MM.1S (cell line): ENCODE data around the gene FOXA3.

Experiments
- DNase-seq: peaks from one replicate; pipeline ENCODE4 v3.0.0-alpha.2; 2015
- H2AFZ ChIP-seq: fragments of 300-600 bp; sonication (generic); 2 replicates; pipeline ENCODE4 v1.6.0; 2016; ENCODE audit warnings: antibody characterized with exemption, low read length
- H3F3A ChIP-seq: fragments of 300-600 bp; sonication (generic); 2 replicates; pipeline ENCODE4 v1.6.1; 2016; ENCODE audit warnings: mild to moderate bottlenecking, antibody characterized with exemption, low read length, moderate library complexity, mixed read lengths; ENCODE audit not compliant: insufficient read depth
- H3K27ac ChIP-seq: fragments of 300-600 bp; sonication (generic); 2 replicates; pipeline ENCODE4 v1.5.1; 2016; ENCODE audit warnings: mild to moderate bottlenecking, low read length
- H3K27me3 ChIP-seq: fragments of 300-600 bp; sonication (generic); replicated peaks from 2 replicates; pipeline ENCODE4 v1.6.0; 2016; ENCODE audit warnings: low read length; ENCODE audit not compliant: insufficient read depth
- H3K36me3 ChIP-seq: fragments of 300-600 bp; sonication (generic); replicated peaks from 2 replicates; pipeline ENCODE4 v1.6.1; 2016; ENCODE audit warnings: mild to moderate bottlenecking, low read length, mixed read lengths; ENCODE audit not compliant: insufficient read depth
- H3K4me1 ChIP-seq: fragments of 300-600 bp; sonication (generic); 2 replicates; pipeline ENCODE4 v1.6.1; 2016; ENCODE audit warnings: low read length, mixed read lengths
- H3K4me2 ChIP-seq: fragments of 300-600 bp; sonication (generic); 2 replicates; pipeline ENCODE4 v1.6.0; 2016; ENCODE audit warnings: low read depth, low read length
- H3K4me3 ChIP-seq: fragments of 300-600 bp; sonication (generic); 2 replicates; pipeline ENCODE4 v1.5.1; 2016; ENCODE audit warnings: low read length, mixed read lengths
- H3K79me2 ChIP-seq: fragments of 300-600 bp; sonication (generic); 2 replicates; pipeline ENCODE4 v1.6.1; 2016; ENCODE audit warnings: mixed run types, low read length, mixed read lengths
- H3K9ac ChIP-seq: fragments of 300-600 bp; sonication (generic); 2 replicates; pipeline ENCODE4 v1.6.1; 2016; ENCODE audit warnings: low read length, mixed read lengths
- H3K9me2 ChIP-seq: fragments of 300-600 bp; sonication (generic); replicated peaks from 2 replicates; pipeline ENCODE4 v1.6.1; 2016; ENCODE audit warnings: mild to moderate bottlenecking, low read length, mixed read lengths; ENCODE audit not compliant: insufficient read depth
- H3K9me3 ChIP-seq: fragments of 300-600 bp; sonication (generic); replicated peaks from 2 replicates; pipeline ENCODE4 v1.6.1; 2016; ENCODE audit warnings: mild to moderate bottlenecking, low read length, mixed read lengths; ENCODE audit not compliant: insufficient read depth
- H4K20me1 ChIP-seq: fragments of 300-600 bp; sonication (generic); 2 replicates; pipeline ENCODE4 v1.6.1; 2016; ENCODE audit warnings: mild to moderate bottlenecking, low read length, moderate library complexity, mixed read lengths; ENCODE audit not compliant: insufficient read depth
- CTCF ChIP-seq: fragments of 300-600 bp; sonication (generic); IDR thresholded peaks from 2 replicates; pipeline ENCODE4 v1.5.1; 2016; ENCODE audit warnings: antibody characterized with exemption, low read length, mixed read lengths
- EZH2 ChIP-seq: fragments of 300-600 bp; sonication (generic); optimal IDR thresholded peaks from 2 replicates; pipeline ENCODE3; 2017; ENCODE audit warnings: low read depth, mild to moderate bottlenecking, antibody characterized with exemption, low read length, mixed read lengths
- EZH2phosphoT487 ChIP-seq: fragments of 300-600 bp; sonication (generic); IDR thresholded peaks from 2 replicates; pipeline ENCODE4 v1.6.1; 2018; ENCODE audit warnings: antibody characterized with exemption, low read length

Gene FOXA3

GRCh38 chr19:45878043-45878794, 14.1 kb downstream of the FOXA3 start:
- Histone ChIP-seq H3K4me2 (no peak overlapping the region), H4K20me1 (no peaks in the 10 kb centered on the region), H3K79me2 (no peaks in the 10 kb centered on the region), H3K27me3 (peaks cover 42% of the 10 kb centered on the region), H3K9me2 (no peaks in the 10 kb centered on the region), H3K9me3 (no peaks in the 10 kb centered on the region), H2AFZ (no peak overlapping the region), H3K27ac (no peak overlapping the region), H3K4me3 (no peak overlapping the region), H3K4me1 (peaks cover 17% of the 10 kb centered on the region), H3K9ac (no peak overlapping the region), H3K36me3 (no peaks in the 10 kb centered on the region), H3F3A (peaks cover 3% of the 10 kb centered on the region; the same call in 1 of the 2 replicates)
- no peak for TF ChIP-seq EZH2phosphoT487
- TF ChIP-seq EZH2, result no peak
- TF ChIP-seq CTCF, result no peak
- no peak for DNase-seq

GRCh38 chr19:45879055-45879454, 14.9 kb downstream of the FOXA3 start:
- H3K79me2 ChIP-seq, result peaks cover 5% of the 10 kb centered on the region; the same call in 1 of the 2 replicates
- TF ChIP-seq CTCF, result no peak
- no peak for TF ChIP-seq EZH2
- no peak for TF ChIP-seq EZH2phosphoT487
- H3K9me3 ChIP-seq, result no peaks in the 10 kb centered on the region
- H3K27ac ChIP-seq, result no peak overlapping the region
- peaks cover 34% of the 10 kb centered on the region for H3K27me3 ChIP-seq
- peaks cover 21% of the 10 kb centered on the region for H3K4me1 ChIP-seq
- no peak overlapping the region for H3K4me3 ChIP-seq
- peaks cover 5% of the 10 kb centered on the region for H3F3A ChIP-seq
- H3K9ac ChIP-seq, result no peak overlapping the region
- no peak for DNase-seq
- H3K9me2 ChIP-seq, result no peaks in the 10 kb centered on the region
- no peak overlapping the region for H3K4me2 ChIP-seq
- no peak overlapping the region for H2AFZ ChIP-seq
- H3K36me3 ChIP-seq, result no peaks in the 10 kb centered on the region
- H4K20me1 ChIP-seq, result no peaks in the 10 kb centered on the region

GRCh38 chr19:45879971-45880370, 15.8 kb downstream of the FOXA3 start:
- H3F3A ChIP-seq, result peaks cover 5% of the 10 kb centered on the region
- TF ChIP-seq CTCF (no peak), EZH2phosphoT487 (no peak)
- H3K4me1 ChIP-seq, result peaks cover 21% of the 10 kb centered on the region
- no peaks in the 10 kb centered on the region for H3K9me3 ChIP-seq
- H3K27me3 ChIP-seq, result peaks cover 27% of the 10 kb centered on the region
- H4K20me1 ChIP-seq, result no peaks in the 10 kb centered on the region
- H3K4me2 ChIP-seq, result no peak overlapping the region
- H3K9ac ChIP-seq, result no peak overlapping the region
- H2AFZ ChIP-seq, result no peak overlapping the region
- peaks cover 14% of the 10 kb centered on the region for H3K79me2 ChIP-seq
- no peak overlapping the region for H3K4me3 ChIP-seq
- no peak overlapping the region for H3K27ac ChIP-seq
- DNase-seq, result no peak
- no peaks in the 10 kb centered on the region for H3K36me3 ChIP-seq
- no peaks in the 10 kb centered on the region for H3K9me2 ChIP-seq
